ENCODE data around the gene CEACAM18.

GRCh38 chr19:51511353-51511752 is 33.0 kb downstream of the CEACAM18 start:
- TF ChIP-seq POLR2AphosphoS5 (IDR thresholded peaks at IDR 0.05; ENCODE audit: low read depth, low read length) (no peak), REST (IDR thresholded peaks at IDR 0.05; ENCODE audit: insufficient read depth in 1 of 2, low read depth in 2 of 2, low read length in 2 of 2) (no peak), SIN3A (IDR thresholded peaks at IDR 0.05; ENCODE audit: borderline replicate concordance, insufficient read depth, low read length) (no peak)
